GM19239 (cell line): ENCODE results near the gene SLC25A26.
"Not testable (repeated sequence)": the region's sequence is repeated elsewhere in the genome, so short reads cannot be mapped to it uniquely, and the experiment has no call there.

ENCODE experiments used
- DNase-seq: peaks from one replicate; pipeline ENCODE4 v3.0.0; 2011; ENCODE audit warnings: low spot score; ENCODE audit not compliant: insufficient read length
- FAIRE-seq: peaks from 2 replicates; lab custom pipeline; 2011; peaks lifted over from hg19 to GRCh38; lab: Jason Lieb, UNC

The SLC25A26 gene

GRCh38 chr3:66306991-66307390 is 86.2 kb downstream of the SLC25A26 start:
- not testable (repeated sequence) for DNase-seq, FAIRE-seq

- DNase-seq (no peak), FAIRE-seq (no peak)
These were observed 91.2 kb downstream of the SLC25A26 start for GRCh38 chr3:66312039-66312438.

DNA sequence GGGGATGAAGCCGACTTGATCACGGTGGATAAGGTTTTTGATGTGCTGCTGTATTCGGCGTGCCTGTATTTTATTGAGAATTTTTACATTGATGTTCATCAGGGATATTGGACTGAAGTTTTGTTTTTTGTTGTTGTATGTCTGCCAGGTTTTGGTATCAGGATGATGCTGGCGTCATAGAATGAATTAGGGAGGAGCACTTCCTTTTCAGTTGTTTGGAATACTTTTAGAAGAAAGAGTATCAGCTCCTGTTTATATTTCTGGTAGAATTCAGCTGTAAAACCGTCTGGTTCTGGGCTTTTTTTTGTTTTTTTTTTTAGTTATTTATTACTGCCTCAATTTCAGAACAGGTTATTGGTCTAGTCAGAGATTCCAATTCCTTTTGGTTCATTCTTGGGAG is 93.7 kb downstream of the SLC25A26 start:
- FAIRE-seq (no peak), DNase-seq (no peak)

- FAIRE-seq (no peak), DNase-seq (no peak)
These were observed 97.1 kb downstream of the SLC25A26 start for GRCh38 chr3:66317750-66318376.

DNA sequence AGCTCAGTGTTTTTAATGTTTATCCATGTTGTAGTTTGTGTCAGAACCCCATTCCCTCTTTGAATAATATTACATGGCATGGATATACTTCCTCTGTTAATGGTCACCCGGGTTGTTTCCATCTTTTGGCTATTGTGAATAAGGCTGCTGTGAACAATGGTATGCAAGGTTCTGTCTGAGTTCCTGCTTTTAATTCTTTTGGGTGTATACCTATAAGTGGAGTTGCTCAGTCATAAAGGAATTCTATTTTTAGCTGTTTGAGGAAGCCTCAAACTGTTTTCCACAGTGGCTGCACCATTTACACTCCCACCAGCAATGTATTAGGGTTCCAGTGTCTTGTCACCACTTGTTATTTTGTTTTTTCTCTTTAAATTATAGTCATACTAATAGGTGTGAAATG is 99.6 kb downstream of the SLC25A26 start:
- FAIRE-seq, result no peak
- no peak for DNase-seq

DNA sequence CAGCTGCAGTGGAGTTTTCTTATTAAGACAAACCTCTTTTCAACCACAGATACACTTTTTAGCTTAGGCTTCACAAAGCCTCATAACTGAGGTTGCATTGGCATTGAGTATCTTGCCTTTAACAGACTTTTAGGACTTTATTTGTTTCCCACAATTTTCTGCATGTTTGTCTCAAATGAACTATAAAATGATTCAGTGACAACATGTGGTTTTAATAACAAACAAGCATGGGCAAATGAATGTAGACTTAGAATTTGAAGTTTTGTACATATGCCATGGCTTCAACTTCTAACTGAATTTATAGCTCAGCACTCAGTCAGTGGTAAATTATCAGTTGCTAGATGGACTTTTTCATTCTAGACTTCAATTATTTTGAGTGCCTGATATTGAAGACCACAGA is 101.6 kb downstream of the SLC25A26 start:
- DNase-seq (no peak), FAIRE-seq (no peak)

DNA sequence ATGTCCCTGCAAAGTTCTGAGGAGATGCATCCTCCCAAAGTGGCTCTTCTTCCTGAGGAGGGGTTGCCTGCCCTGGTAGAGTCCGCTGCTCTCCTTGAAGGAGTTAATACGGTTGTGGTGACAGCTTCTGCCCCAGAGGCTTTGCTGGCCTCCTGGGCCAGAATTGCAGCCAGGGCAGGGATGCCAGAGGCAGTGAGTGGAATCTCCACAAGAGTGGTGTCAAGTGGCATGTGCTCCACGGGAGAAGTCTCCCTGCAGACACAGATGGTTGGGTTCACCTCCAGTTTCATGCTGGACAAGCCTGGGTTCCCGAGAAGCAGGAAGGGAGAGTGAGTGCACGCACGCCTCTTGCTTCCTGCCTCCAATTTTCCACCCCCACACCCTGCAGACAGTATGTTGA is 105.5 kb downstream of the SLC25A26 start:
- no peak for FAIRE-seq

DNA sequence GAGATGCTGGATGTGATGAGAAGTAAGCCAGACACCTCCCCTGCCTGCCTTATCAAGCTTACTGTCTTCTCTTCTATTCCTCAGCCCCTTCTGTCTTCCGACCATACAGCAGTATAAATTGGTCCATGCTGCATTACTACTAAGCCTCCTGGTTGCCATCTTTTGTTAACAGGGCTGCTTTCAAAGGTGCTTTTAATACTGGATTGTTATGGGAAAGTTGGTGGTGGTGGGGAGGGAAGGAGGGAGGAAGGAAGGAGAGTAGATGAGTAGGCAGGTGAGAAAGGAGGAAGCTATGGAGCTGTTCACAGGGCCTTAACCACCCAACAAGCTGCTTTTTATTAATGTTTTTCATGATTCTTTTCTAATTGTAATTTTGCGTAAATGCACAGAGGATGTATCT is 114.9 kb downstream of the SLC25A26 start:
- FAIRE-seq, result no peak
- no peak for DNase-seq

More for the DNA sequence above, 105.5 kb downstream of the SLC25A26 start:
- no peak for DNase-seq

DNA sequence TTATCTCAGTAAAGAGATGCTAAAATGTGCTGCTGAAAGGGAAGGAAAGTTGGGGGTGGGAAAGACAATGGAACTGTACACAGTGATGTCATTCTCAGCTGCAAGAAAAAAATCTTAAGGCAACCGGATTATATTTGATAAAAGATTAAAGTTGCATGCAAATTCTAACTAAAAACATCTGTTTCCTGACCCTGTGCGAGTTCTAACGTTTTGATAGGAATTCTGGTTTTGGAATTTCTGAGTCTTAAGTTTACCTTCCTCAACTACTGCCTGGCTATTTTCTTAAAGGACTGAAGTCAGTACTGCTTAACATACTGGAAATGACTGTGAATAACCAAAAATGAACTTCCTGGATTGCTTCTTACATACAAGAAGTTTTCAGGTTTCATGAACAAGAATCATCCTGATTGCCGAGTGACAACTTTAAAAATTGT is 115.5 kb downstream of the SLC25A26 start:
- DNase-seq (no peak), FAIRE-seq (no peak)

DNA sequence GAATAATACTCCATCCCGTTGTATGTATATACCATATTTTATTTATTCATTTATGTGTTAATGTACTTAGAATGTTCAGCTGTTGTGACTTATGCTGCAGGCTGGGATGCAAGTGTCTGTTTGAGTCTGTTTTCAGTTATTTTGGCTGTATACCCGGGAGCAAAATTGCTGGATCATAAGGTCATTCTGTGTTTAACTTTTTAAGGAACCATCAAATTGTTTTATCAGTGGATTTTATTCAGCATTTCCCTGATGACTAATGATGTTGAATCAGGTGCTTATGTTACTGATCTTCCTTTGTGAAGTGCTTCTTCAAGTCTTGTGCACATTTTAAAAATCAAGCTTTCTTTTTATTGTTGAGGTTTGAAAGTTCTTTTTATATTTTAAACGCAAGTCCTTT is 118.1 kb downstream of the SLC25A26 start:
- FAIRE-seq (no peak), DNase-seq (no peak)

DNA sequence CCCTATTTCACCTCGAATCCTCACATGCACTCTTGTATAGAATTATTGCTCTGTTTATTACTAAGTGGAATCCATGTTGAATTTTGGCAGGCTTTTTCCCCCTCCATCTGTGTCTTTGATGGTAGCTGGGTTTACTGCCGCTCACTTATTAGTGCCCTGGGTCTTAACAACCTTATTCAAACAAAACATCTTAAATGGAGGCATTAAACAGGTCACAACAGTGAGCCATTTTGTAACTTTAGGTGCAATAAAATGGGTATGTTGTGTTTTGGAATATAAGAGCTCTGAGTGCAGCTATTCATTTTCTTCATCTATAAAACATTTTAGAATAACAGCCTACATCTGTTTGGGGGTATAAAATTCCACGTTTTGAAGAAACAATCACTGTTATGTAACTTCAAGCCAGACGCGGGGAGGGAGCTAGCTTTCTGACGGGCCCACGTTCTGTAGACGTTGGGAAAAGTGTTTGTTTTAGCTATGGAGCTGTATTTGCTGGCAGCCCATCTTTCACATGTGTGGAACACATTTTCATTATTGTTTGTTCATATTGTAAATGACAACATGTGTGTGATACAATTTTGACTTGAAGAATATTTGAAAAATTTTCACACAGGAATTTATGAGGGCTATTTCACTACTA is 122.0 kb downstream of the SLC25A26 start:
- DNase-seq (no peak), FAIRE-seq (no peak)

GRCh38 chr3:66344391-66344811 is 123.6 kb downstream of the SLC25A26 start:
- FAIRE-seq, result no peak

DNA sequence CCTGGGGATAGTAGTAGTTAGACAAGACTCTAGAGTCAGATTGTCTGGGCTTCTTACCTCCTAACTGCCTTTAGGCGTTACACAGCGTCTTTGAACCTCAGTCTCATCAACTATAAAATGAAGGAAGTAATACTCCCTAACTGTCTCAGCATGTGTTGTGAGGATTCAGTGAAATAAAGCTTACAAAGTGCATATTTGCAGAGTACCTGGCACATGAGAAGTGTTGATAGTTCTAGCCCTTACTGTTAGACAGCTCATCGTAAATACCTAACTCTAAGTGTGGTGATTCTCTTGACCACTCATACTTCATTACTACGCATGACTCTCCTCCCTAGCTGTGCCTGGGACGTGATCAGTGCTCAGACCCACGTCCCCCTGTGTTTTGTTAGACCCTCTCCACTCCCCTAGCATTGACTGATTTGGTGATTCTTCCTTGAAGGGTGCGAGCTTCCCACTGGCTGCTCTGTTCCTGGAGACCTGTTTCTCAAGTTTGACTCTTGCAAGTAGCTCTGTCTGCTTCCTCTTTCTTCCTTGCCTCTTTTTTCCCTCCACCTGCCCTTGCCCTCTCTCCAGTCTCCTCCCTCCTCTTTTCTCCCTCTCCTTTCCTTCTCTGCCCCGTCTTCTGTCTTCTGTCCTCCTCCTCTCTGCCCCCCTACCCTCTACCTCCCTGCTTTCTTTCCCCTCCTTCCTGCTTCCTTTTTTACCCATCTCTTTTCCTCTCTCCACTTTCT is 124.2 kb downstream of the SLC25A26 start:
- FAIRE-seq, result no peak
- DNase-seq, result no peak

More at GRCh38 chr3:66344391-66344811, 123.6 kb downstream of the SLC25A26 start:
- no peak for DNase-seq

DNA sequence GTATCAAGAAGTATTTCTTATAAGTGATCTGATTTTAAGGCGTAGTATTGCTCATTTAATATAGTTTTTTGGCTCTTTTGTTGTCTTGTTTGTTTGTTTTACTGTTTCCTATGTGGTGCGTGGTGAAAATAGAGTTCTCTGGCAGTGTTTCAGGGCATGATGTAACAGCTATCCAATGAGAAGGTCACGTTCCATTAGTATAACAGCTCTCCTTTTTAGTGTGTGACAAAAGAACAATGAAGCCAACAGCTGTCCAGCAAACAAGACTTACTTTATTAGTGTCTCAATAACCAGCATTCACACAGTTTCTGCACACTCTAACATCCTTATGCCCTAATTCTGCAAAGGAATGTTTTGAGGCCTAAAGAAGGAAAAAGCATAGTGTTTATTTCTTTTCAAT is 127.9 kb downstream of the SLC25A26 start:
- no peak for DNase-seq
- no peak for FAIRE-seq

GRCh38 chr3:66350601-66351000 is 129.8 kb downstream of the SLC25A26 start:
- no peak for FAIRE-seq
- no peak for DNase-seq

- no peak for FAIRE-seq
- no peak for DNase-seq
These were observed 132.2 kb downstream of the SLC25A26 start for GRCh38 chr3:66353039-66353438.

DNA sequence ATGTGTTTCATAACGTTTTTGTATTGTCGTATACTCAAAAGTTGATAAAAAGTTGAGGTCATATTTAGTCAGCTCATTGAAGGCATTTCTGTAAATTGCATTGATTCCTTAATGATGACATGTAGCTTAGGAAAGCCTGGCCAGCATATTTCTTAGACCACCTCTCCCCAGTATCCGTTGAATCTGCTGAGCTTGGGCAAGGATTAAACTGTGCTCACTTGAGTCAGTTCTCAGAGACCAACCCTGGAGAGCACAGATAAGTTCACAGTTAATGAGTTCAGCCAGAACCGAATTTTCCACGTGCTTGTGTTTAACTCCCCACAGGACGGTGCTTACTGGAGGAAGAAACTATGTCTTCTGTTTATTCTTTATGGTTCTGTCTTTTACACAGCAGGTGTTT is 132.7 kb downstream of the SLC25A26 start:
- DNase-seq (no peak), FAIRE-seq (no peak)

DNA sequence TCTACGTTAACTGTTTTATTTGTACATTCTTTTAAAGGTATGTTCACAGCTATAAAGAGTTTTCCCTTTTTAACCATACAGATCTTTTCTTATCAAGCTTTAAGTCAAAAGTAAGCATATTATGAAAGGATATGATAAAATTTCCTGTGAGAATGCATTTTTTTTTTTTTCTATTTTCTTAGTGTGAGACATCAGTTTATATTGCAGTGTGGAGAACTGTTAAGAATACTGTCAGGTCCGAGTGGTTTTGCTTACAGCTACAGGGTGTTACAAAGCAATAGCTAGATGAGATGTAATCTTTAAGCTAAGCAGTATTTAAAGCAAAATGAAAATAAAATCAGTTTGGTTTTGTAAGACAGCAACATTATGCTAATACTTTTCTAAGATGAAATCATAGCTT is 133.2 kb downstream of the SLC25A26 start:
- DNase-seq (no peak), FAIRE-seq (no peak)

- DNase-seq, result no peak
- no peak for FAIRE-seq
These were observed 134.6 kb downstream of the SLC25A26 start for GRCh38 chr3:66355394-66355793.

GRCh38 chr3:66355997-66356396 is 135.2 kb downstream of the SLC25A26 start:
- DNase-seq (no peak), FAIRE-seq (no peak)

- no peak for DNase-seq
- FAIRE-seq, result peak; percentile 73
These were observed 140.6 kb downstream of the SLC25A26 start for GRCh38 chr3:66361356-66361755.
